Testis (tissue), 2 donors: ENCODE data around the gene WDR93.

Experiments
- POLR2A ChIP-seq: fragments of 450-650 bp; IDR thresholded peaks from one replicate; pipeline ENCODE4 v1.6.1; 2017; ENCODE audit warnings: antibody characterized with exemption, mild to moderate bottlenecking, moderate library complexity
- TF ChIP-seq, protein P1 (sequence below), 3 experiments: fragments of 450-650 bp in 2 of 3; fragments of 200-600 bp in 1 of 3; sonication (generic) in 1 of 3; IDR thresholded peaks; one replicate each; pipeline ENCODE4 v1.5.1; 2016 to 2019; ENCODE audit warnings: antibody characterized with exemption in 3 of 3, mild to moderate bottlenecking in 2 of 3, moderate library complexity in 1 of 3

DNA sequence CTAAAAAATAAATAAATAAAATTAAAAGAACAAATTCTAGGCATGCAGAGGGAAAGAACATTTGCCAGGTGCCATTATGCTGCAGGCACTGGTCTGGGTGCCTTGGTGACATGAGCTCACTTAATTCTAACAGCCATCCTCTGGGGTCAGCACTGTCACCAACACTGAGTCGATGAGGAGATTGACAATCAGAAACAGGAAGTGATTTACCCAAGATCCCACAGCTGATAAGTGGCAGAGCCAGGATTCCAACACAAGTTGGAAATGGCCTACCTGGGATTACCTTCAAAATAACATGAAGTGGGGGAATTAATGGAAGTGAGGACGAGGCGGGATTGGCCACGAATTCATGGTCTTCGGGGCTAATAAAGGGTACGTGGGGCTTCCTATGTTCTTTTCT lies 15.0 kb upstream of the WDR93 start:
- TF ChIP-seq, protein P1, sequence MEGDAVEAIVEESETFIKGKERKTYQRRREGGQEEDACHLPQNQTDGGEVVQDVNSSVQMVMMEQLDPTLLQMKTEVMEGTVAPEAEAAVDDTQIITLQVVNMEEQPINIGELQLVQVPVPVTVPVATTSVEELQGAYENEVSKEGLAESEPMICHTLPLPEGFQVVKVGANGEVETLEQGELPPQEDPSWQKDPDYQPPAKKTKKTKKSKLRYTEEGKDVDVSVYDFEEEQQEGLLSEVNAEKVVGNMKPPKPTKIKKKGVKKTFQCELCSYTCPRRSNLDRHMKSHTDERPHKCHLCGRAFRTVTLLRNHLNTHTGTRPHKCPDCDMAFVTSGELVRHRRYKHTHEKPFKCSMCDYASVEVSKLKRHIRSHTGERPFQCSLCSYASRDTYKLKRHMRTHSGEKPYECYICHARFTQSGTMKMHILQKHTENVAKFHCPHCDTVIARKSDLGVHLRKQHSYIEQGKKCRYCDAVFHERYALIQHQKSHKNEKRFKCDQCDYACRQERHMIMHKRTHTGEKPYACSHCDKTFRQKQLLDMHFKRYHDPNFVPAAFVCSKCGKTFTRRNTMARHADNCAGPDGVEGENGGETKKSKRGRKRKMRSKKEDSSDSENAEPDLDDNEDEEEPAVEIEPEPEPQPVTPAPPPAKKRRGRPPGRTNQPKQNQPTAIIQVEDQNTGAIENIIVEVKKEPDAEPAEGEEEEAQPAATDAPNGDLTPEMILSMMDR (IDR thresholded peaks at IDR 0.05) = no peak
- TF ChIP-seq POLR2A = no peak
